HepG2 (cell line): ENCODE measurements around the gene CCDC183. TPM values are rescaled to one million over a fixed set of nuclear protein-coding genes. Genes with fewer than 3 reads are reported as not detected.
A peak's percentile ranks its signal among the peaks of the same experiment; 100 is the strongest.

ENCODE experiments used
- CEBPB ChIP-seq: IDR thresholded peaks from 2 replicates; pipeline ENCODE4 v1.6.1; 2011; ENCODE audit warnings: low read depth, low read length, improper control_type of control experiment, borderline replicate concordance
- FIP1L1 ChIP-seq: fragments of 200-400 bp; formaldehyde crosslinking; IDR thresholded peaks from 2 replicates; pipeline ENCODE4 v1.6.1; 2018; ENCODE audit warnings: low read depth, mild to moderate bottlenecking, low read length, moderate library complexity, borderline replicate concordance; ENCODE audit not compliant: insufficient read depth
- FOXA1 ChIP-seq, 2 experiments: fragments of 450-650 bp in 1 of 2; sonication (generic) in 1 of 2; formaldehyde crosslinking in 1 of 2; IDR thresholded peaks; 2 replicates each; pipeline versions ENCODE4 v1.4.0 to v1.6.1; 2016 to 2020; ENCODE audit warnings: missing genetic modification reagents in 1 of 2
- HMGXB3 ChIP-seq: sonication (generic); formaldehyde crosslinking; IDR thresholded peaks from 2 replicates; pipeline ENCODE4 v1.4.0; 2020; ENCODE audit warnings: missing genetic modification reagents, borderline replicate concordance
- HNRNPL ChIP-seq: fragments of 200-400 bp; formaldehyde crosslinking; IDR thresholded peaks from 2 replicates; pipeline ENCODE4 v1.6.1; 2017; ENCODE audit warnings: mild to moderate bottlenecking, low read depth, low read length
- KDM4B ChIP-seq: sonication (generic); formaldehyde crosslinking; IDR thresholded peaks from 2 replicates; pipeline ENCODE4 v1.4.0; 2020; ENCODE audit warnings: missing genetic modification reagents
- MAF1 ChIP-seq: sonication (generic); formaldehyde crosslinking; IDR thresholded peaks from 2 replicates; pipeline ENCODE4 v1.5.0; 2020; ENCODE audit warnings: missing genetic modification reagents, borderline replicate concordance
- POLR2A ChIP-seq, 2 experiments: IDR thresholded peaks; 2 replicates each; pipeline ENCODE4 v1.6.1; 2011; ENCODE audit warnings: low read depth in 2 of 2, low read length in 2 of 2, mild to moderate bottlenecking in 1 of 2, moderate library complexity in 1 of 2; ENCODE audit not compliant: insufficient read depth in 1 of 2
- SIN3B ChIP-seq: fragments of 150-350 bp; IDR thresholded peaks from 2 replicates; pipeline ENCODE4 v1.6.1; 2014; ENCODE audit warnings: low read length
- SRF ChIP-seq: IDR thresholded peaks from 2 replicates; pipeline ENCODE4 v1.6.1; 2011; ENCODE audit warnings: mild to moderate bottlenecking, low read depth, low read length, moderate library complexity
- TBX3 ChIP-seq: fragments of 450-650 bp; IDR thresholded peaks from 2 replicates; pipeline ENCODE4 v1.6.1; 2017; ENCODE audit warnings: antibody characterized with exemption, mild to moderate bottlenecking, inconsistent platforms, borderline replicate concordance
- TFAP4 ChIP-seq: sonication (generic); IDR thresholded peaks from 2 replicates; pipeline ENCODE4 v1.6.1; 2016; ENCODE audit warnings: low read depth, borderline replicate concordance
- ZBTB43 ChIP-seq: sonication (generic); formaldehyde crosslinking; conservative IDR thresholded peaks from 2 replicates; pipeline ENCODE4 v1.4.0; 2020; ENCODE audit warnings: missing genetic modification reagents
- ZNF282 ChIP-seq: fragments of 450-650 bp; IDR thresholded peaks from 2 replicates; pipeline ENCODE4 v1.6.1; 2018; ENCODE audit not compliant: partially characterized antibody
- ZNF446 ChIP-seq: sonication (generic); formaldehyde crosslinking; IDR thresholded peaks from 2 replicates; pipeline ENCODE4 v1.5.0; 2020; ENCODE audit warnings: mild to moderate bottlenecking, missing genetic modification reagents
- ZNF543 ChIP-seq: sonication (generic); formaldehyde crosslinking; IDR thresholded peaks from 2 replicates; pipeline ENCODE4 v1.4.0; 2020; ENCODE audit warnings: mild to moderate bottlenecking, missing genetic modification reagents
- ZNF557 ChIP-seq: sonication (generic); formaldehyde crosslinking; IDR thresholded peaks from 2 replicates; pipeline ENCODE4 v1.4.0; 2020; ENCODE audit warnings: missing genetic modification reagents
- ZNF768 ChIP-seq: sonication (generic); formaldehyde crosslinking; IDR thresholded peaks from 2 replicates; pipeline ENCODE4 v1.4.0; 2020; ENCODE audit warnings: missing genetic modification reagents
- polyA plus RNA-seq, 8 experiments: library from polyadenylated mRNA; depleted of rRNA in 3 of 8; stranded (reverse) in 7 of 8; unstranded in 1 of 8; fragments of >200 nt; fragmentation: Illumina TruSeq in 4 of 8; extraction: Trizol in 4 of 8; gene quantifications; 2 replicates each; pipeline versions ENCODE4 v1.2.1 to v1.2.3, GENCODE V29; 2011 to 2016; ENCODE audit warnings: low read depth in 4 of 8, missing spikeins in 1 of 8, mixed read lengths in 1 of 8; ENCODE audit not compliant: insufficient read depth in 1 of 8
- total RNA-seq, 5 experiments: library from RNA; depleted of rRNA; stranded (reverse); fragments of >200 nt; fragmentation: Illumina TruSeq; extraction: Trizol; gene quantifications; 2 replicates each; pipeline ENCODE4 v1.2.3, GENCODE V29; 2016; ENCODE audit warnings: low read depth in 1 of 5
- TF ChIP-seq, protein P1 (sequence below): sonication (generic); formaldehyde crosslinking; IDR thresholded peaks from 2 replicates; pipeline ENCODE4 v1.5.1; 2020; ENCODE audit warnings: missing genetic modification reagents, mild to moderate bottlenecking, borderline replicate concordance

CCDC183 gene
- total and polyA plus RNA-seq, 2 of the 13 experiments (the other 11 are each of a cell fraction or from before 2014, with no cell fraction given) = 5.0 to 66.4 TPM

DNA sequence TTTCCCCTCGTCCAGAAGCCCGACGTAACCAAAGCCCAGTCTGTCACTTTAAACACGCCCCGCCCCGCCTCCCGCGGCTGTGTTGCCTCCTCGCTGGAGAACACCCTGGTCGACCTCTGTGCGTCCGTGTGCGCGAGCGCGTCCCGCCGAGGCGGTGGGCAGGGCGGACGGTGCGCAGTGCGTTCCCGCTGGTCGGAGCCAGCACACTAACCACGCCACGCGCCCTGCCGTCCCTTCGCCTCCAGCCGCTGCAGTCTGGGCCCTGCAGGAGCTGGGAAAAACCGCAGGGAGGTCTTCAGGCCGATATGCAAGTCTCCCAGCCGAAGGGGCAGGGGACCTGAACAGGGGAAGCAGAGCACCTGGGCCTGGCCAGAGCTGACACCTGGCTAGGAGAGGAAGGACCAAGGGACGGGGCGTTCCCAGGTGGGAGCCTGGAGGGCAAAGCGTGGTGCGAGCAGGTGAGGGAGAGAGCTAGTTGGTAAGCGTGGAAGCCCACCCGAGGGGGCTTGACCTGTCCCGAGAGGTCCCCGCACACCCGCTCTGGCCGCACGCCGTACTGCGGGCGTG is 51.8 kb downstream of the CCDC183 start (continued):
- TF ChIP-seq, protein P1, sequence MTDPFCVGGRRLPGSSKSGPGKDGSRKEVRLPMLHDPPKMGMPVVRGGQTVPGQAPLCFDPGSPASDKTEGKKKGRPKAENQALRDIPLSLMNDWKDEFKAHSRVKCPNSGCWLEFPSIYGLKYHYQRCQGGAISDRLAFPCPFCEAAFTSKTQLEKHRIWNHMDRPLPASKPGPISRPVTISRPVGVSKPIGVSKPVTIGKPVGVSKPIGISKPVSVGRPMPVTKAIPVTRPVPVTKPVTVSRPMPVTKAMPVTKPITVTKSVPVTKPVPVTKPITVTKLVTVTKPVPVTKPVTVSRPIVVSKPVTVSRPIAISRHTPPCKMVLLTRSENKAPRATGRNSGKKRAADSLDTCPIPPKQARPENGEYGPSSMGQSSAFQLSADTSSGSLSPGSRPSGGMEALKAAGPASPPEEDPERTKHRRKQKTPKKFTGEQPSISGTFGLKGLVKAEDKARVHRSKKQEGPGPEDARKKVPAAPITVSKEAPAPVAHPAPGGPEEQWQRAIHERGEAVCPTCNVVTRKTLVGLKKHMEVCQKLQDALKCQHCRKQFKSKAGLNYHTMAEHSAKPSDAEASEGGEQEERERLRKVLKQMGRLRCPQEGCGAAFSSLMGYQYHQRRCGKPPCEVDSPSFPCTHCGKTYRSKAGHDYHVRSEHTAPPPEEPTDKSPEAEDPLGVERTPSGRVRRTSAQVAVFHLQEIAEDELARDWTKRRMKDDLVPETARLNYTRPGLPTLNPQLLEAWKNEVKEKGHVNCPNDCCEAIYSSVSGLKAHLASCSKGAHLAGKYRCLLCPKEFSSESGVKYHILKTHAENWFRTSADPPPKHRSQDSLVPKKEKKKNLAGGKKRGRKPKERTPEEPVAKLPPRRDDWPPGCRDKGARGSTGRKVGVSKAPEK (CRISPR knock-in tag) = peak; percentile 76; the same call in 1 of the 2 replicates
- TF ChIP-seq POLR2A (IDR thresholded peaks at IDR 0.05; ENCODE audit: insufficient read depth in 1 of 2, low read depth in 2 of 2, low read length in 2 of 2) (peak in 1 of 2 experiments; percentile 52; a peak in 1 of 4 replicates), ZNF557 (CRISPR knock-in tag) (0 out of 2 replicates have a peak, but pooled peaks have one; percentile 49), SRF (no peak), ZBTB43 (0 out of 2 replicates have a peak, but pooled peaks have one; percentile 28), ZNF543 (CRISPR knock-in tag) (peak; percentile 51; the same call in 1 of the 2 replicates), HNRNPL (0 out of 2 replicates have a peak, but pooled peaks have one; percentile 16), FIP1L1 (peak; percentile 88), CEBPB (no peak), TFAP4 (no peak), ZNF446 (CRISPR knock-in tag) (0 out of 2 replicates have a peak, but pooled peaks have one; percentile 26), TBX3 (no peak), KDM4B (CRISPR knock-in tag) (no peak), SIN3B (no peak), HMGXB3 (CRISPR knock-in tag) (peak; percentile 76; the same call in 1 of the 2 replicates), ZNF768 (peak; percentile 93), FOXA1 (IDR thresholded peaks at IDR 0.05) (no peak), FOXA1 (CRISPR knock-in tag; IDR thresholded peaks at IDR 0.05) (peak; percentile 49; the same call in 1 of the 2 replicates), ZNF282 (no peak), MAF1 (CRISPR knock-in tag) (peak; percentile 24; the same call in 1 of the 2 replicates)
